Measurements from ENCODE around the gene ABCC6.
"Not testable (repeated sequence)": the region's sequence is repeated elsewhere in the genome, so short reads cannot be mapped to it uniquely, and the experiment has no call there.

Gene ABCC6

DNA sequence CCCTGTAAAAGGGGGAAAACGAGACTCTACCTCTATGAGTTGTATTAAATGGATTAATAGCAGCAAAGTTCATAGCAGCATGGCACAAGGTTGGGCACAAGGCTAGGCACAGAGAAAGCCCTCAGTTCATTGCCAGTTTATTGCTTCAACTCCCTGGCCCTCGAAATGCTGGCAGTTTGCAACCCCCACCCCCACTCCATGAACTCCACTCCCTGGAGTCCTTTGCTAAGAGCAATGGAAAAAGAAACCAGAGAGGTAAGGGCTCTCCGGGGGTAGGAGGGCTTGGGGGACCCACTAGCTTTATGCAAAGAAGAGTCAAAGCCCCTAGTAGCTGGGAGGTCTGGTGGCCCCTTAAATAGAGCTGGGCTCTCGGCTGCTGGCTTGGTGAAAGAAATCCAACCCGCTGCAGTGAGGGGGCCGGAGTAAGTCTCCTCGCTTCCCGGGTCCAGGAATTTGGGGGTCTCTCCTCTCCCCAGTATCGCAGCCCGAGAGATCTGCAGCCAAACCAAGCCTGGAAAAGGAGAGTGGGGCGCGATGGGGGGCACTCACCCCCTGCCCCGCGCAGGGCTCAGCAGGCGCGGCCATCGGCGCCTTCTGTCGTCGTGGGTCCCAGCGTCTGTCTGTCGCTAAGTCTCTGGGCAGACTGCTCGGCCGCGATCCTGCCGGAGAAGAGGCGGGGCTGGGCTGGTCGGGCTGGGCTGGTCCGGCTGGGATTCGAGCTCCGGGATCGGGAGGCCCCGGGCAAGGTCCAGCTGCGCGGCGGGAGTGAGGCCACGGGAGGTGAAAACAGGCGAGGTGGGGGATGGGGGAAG, at the start of gene ABCC6:
TSS of gene ABCC6 (minus strand) at position 645 of the 812 bp plus-strand sequence. CDS start at position 585, 60 bp downstream.
- FAIRE-seq, result not testable (repeated sequence)

DNA sequence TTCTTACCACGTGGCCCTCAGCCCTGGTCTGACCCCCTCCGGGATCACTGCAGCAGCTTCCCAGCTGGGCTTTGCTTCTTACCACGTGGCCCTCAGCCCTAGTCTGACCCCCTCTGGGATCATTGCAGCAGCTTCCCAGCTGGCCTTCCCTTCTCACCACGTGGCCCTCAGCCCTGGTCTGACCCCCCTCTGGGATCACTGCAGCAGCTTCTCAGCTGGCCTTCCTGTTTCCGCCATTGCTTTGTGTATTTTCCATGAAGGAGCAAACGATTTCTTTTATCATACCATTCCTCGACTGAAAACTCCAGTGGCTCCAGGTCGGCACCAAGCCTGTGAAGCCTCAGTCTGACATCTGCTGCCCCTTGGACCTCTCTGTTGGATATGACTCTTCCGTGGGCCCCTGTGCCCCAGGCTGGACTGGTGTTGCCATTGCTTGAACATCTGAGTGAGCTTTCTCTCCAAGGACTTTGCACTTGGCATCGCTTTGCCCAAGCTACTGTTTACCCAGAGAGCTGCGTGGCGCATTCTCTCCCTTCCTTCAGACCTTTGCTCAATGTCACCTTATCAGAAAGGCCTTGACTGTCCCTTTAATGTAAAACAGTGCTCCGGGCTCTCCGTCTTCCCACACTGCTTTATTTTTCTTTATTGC, 49.4 kb upstream of the ABCC6 start:
- FAIRE-seq, result not testable (repeated sequence)

DNA sequence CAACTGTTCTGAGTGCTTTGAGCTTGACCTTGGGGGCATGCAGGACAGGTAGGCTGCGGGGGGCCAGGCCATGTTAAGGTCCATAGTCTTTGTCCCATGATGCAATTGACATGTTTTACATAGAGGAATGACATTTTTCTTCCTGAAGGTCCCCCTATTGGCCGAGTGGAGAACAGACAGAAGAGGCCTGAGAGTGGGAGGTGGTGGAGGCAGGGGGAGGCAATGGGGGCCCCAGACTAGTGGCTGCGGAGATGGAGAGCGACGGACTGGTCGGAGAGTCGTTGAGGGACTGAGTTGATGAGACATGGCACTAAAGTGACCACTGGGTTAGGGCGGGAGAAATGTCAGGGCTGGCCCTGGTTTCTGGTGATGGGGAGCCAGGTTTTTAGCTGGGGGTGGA, 48.4 kb upstream of the ABCC6 start:
- not testable (repeated sequence) for FAIRE-seq

DNA sequence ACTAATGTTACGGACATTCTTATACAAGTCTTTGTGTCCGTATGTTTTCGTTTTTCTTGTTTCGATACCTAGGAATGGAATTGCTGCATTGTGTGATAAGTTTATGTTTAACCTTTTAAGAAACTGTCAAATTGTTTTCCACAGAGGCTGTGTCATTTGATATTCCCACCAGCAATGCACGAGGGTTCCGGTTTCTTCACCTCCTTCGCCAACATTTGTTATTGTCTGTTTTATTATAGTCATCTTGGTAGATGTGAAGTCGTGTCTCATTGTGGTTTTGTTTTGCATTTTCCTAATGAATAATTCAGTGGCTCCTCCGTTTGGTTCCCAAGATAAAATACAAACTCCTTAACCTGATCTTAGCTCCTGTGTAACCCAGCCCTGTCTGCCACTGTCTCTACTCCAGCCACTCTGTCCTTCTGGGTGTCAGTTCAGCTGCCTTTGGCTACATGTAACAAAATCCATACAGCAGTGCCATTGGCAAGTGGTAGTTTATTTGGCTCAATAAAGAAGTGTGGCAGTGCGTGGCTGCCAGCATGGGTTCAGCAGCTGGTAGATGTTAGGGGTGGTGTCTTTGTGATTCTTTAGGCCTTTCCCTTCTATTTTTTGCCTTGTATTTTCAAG, 45.0 kb upstream of the ABCC6 start:
- not testable (repeated sequence) for FAIRE-seq

DNA sequence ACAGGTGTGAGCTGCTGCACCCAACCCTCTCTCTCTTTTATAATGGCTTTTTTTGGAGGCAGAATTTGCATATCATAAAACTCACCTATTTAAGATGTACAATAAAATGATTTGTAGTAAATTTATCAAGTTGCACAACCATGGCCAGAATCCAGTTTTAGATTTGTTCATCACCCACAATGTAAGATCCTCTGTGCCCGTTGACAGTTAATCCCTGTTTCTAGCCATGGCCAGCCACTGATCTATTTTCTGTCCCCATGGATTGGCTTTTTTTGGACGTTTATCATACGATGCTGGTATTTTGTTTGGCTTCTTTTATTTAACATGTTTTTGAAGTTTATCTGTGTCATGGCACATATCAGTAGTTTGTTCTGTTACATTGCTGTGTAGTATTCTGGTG, 44.4 kb upstream of the ABCC6 start:
- not testable (repeated sequence) for FAIRE-seq

DNA sequence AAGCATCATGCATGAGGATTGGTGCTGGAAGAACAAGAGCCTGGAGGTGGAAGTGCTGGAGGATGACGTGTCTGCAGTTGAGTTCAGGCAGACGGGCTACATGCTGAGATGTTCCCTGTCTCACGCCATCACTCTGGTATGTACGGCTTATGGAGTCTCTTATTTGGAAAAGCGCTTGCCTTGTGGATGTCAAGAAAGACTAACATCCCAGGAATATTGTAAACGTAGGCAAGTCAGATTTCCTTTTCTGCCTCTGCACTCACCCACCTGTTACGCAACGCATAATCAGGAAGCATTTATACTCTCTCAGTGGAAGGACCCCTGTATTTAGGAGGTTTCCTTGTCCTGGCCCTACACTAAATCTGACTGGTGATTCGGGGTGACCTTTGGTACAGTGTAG, 41.8 kb upstream of the ABCC6 start:
- FAIRE-seq, result not testable (repeated sequence)

DNA sequence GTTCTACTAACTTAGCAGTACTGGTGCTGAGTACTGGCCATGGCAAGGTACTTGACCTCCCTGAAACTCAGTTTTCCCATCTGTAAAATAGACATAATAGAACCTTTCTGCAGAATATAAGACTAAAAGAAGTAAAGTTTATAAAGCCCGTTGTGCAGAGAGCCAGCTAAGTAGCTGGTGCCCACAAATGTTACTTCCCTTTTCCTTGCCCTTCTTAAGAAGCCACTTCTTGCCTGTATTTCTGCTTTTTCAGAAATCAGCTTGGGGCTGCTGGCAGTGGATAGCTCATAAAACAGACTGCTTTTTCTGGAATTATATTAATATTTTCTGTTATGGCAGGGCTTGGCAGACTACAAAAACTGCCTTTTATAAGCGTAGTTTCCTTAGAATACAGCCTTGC, 40.7 kb upstream of the ABCC6 start:
- not testable (repeated sequence) for FAIRE-seq

DNA sequence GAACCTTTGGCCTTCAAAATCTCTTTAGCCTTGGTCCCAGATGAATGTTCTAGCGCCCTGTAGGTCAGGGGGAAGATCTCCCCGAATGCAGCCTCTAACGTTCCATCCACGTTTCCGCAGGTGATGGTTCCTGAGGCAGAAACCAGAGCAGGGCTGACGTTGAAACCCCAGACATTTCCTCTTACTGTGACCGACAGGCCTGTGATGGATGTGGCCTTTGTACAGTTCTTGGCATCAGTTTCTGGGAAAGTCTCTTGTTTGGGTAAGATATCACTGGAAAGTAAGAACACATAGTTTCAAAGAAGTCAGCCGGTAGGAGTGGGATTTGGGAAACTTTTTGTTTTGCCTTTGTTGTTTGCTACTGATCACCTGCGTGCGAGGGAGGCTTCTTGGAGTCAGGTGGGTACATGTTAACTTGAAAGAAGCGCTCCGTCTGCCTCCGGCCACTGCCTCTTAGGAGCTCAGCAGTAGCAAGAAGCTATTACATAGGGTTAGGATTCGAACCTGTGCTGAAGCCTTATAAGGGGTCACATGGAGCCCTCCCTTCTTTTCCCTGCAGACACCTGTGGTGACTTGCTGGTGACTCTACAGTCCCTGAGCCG, 39.8 kb upstream of the ABCC6 start:
- not testable (repeated sequence) for FAIRE-seq

DNA sequence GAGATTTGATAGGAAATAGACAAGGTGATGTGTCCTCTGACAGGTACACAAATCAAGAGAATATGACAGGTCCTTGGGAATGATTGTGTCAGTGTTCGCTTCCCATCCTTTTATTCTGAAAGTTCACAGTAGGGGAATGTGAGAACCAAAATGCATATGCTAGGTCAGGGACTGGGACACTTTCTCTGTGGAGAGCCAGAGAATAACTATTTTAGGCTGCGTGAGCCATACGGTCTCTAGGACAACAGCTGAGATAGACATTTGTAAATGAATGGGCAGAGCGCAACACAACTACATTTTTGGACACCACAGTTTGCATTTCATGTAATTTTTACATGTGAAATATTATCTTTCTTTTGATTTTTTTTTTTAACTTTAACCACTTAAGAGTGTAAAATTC, 36.7 kb upstream of the ABCC6 start:
- not testable (repeated sequence) for FAIRE-seq

DNA sequence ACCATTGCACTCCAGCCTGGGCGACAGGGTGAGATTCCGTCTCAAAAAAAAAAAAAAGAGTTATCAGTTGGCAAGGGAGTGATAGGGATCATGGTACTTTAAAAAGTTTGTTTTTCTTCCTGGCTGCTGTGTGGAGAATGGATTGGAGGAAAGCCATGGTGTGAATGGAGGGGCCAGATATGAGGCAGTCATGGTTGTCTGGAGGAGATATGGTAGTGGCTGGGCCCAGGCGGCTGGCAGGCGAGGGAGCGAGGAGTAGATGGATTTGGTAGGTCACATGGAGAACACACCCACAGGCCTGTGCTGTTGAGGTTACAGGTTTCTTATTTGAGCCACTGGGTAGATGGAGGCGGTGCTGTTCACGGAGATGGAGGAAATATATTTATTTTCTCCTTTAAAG, 35.5 kb upstream of the ABCC6 start:
- not testable (repeated sequence) for FAIRE-seq

DNA sequence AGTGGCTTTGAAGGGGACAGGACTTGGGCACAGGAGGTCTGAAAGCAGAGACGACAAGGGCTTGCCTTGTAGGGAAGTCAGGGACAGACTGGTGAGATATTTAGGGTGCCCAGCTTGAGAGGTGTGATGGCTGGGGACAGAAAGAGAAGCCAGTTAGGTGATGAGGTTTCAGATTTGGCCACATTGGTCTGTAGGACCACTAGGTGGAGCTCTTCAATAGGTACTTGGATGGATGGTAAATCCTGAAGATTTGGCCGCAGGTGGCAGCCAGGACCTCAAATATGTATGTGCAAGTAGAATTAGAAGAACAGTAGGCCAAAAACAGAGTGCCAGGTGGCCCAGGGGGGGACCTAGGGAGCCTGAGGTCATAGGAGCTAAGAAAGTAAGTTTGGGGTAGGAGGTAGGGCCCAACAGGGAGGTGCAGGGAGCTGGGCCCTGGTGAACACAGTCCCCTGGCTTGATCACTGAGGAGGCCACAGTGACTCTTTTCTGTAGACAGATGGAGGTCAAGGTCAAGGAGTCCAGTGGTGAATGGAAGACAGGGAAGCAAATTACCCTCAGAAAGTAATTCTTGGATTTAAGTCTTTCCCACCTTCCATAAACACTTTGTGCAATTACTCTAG, 34.1 kb upstream of the ABCC6 start:
- not testable (repeated sequence) for FAIRE-seq

DNA sequence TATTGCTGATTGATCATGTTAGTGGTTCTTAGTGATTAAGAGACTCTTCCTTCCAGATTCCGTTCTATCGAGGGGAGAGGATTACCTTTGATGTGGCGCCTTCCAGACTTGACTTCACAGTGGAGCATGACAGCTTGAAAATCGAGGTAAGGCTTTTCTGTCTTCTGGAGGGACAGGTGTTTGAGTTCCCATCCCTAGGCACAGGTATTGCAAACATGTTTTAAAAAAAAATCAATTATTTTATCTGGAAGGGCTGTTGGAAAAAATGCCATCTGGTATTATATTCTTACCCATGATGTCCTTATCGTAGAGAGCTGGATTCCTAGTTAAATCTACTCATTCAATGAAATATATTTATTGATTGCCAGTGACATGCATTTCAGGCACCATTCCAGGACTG, 29.1 kb upstream of the ABCC6 start:
- FAIRE-seq, result not testable (repeated sequence)

DNA sequence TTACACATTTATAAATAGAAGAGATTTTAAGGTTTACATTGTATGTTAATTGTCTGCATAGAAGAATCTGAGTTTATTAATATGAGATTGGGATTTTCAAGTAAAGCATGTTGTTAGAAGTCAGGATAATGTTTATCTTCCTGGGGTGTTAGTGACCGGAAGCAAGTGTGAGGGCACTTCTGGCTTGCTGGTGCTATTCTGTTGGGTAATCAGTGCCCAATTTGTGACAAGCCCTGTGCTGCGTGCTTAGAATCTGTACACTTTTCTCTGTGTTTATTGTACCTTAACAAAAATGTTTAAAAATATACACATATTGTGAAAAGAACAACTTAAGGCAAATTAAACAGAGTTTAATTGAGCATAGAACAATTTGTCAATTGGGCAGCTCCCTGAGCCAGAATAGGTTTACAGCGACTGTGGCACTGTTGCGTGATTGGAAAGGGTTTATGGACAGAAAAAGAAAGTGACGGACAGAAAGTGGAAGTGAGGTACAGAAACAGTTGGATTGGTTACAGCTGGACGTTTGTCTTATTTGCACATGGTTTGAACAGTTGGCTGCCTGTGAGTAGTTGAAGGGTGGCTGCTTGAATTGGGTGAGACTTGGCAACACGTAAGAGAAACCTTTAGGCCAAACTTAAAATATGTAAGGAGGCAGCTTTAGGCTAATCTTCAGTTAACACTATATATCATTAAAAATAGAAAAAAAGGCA, 26.5 kb upstream of the ABCC6 start:
- not testable (repeated sequence) for FAIRE-seq

DNA sequence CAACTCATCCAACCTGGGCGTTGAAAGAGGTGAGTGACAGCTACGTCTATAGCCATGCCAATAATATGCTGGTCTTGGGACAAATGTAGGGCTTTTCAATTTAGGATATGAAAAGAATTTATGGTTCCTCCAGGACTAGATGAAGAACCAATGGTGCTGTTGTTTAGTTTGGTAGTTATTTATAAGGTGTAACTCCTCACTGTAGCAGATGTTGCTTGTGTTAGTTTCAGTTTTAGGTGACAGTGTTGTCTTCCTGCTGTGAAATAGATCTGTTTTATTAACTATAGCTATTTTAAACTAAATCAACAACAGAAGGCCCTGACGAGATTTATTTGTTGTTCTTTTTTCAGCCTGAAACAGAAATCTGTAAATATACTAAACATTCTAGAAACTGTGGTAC, 24.1 kb upstream of the ABCC6 start:
- not testable (repeated sequence) for FAIRE-seq

DNA sequence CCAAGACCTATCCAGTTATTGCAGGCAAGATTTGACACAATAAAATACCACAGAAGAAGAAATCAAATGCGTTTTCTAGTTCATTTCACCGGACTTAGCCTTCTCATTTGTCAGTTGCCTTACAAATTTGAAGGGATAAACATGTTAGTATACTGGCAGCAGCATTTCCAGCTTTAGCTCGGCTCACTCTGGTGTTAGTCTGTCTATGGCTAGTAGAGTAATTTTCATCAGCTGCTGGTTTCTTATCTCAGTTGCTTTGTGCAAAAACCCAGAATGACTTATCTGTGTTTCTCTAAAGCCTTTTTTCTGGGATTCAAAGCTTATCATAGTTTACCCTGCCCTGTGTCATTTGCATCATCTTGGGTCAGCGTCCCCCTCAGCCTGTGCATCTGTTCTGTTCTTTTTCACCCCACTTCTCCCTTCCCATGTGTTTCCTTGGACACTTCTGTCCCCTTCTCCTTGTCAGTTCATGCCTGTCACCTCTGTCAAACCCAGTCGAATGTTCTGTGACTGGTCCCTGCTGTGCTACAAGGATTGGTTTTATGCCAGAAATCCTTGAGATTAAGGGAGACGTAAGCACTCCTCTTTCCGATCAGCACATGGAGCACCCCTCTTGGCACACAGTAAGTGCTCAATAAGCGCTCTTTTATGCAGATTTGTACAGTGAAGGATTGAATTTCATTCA, 23.4 kb upstream of the ABCC6 start:
- not testable (repeated sequence) for FAIRE-seq

DNA sequence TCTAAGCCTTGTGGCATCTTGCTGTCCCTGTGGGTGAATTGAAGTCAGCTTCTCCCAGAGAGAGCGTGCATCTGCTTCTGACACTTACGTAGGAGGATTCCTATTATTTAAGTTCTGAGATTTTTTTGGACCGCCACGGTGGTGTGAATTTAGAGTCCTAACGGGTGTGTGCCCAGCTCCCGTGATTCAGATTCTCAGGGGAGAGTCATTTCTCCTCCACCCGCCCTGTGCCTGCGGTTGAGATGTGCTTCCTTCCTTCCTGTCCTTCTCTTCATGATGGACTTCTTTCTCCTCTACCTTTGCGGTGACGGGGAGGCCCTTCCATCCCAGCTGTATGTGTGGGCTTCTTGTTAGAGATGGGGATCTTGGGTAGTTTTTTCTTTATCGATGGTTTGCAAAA, 20.6 kb upstream of the ABCC6 start:
- not testable (repeated sequence) for FAIRE-seq

DNA sequence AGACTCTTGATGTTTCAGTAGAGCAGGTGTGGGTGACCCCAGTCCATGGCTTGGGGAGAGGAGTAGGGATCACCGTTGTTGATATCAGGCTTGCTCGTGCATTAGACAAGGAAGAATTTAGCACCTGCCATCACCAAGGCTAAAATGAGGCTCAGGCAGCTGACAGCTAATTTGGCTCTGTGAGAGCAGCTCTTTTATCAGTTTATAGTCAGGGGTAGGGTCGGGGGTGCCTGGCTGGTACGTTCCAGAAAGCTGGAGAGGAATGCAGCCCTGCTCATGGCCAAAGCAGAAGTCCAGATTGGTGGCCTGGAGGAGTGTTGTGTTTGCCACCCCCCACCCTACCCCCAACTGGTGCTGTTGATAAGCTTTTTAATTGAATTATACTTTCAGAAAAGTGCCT, 17.4 kb upstream of the ABCC6 start:
- not testable (repeated sequence) for FAIRE-seq

DNA sequence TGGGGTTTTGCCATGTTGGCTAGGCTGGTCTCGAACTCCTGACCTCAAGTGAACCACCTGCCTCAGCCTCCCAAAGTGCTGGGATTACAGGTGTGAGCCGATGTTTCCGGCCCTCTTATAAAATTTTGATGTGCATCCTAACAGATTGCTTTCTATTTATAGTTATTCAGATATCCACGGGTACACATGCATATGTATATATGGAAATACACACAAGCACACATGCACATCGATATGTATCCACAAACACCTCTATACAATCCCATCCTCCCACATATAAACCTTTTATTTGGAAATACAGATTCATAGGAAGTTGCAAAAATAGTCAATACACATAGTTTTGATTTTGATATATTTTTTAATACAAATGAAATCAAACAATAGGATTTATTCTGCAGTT, 14.4 kb upstream of the ABCC6 start:
- FAIRE-seq, result not testable (repeated sequence)

DNA sequence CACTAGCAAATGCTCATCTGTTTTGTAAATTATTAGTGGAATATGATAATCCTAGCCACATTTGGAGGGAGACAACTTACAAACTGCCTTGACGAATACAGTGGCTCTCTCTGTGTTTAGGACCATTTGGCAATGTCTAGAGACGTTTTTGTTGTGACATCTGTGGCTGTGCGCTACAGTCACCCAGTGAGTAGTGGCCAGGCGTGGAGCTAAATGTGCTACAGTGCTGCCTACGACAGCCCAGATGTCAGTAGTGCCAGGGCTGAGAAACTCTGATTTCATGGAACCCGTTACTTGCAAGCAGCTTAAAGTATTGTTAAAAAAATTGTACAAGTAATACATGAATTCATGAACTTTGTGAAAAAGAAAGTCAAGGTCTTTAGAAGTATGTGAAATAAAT, 13.8 kb upstream of the ABCC6 start:
- not testable (repeated sequence) for FAIRE-seq

DNA sequence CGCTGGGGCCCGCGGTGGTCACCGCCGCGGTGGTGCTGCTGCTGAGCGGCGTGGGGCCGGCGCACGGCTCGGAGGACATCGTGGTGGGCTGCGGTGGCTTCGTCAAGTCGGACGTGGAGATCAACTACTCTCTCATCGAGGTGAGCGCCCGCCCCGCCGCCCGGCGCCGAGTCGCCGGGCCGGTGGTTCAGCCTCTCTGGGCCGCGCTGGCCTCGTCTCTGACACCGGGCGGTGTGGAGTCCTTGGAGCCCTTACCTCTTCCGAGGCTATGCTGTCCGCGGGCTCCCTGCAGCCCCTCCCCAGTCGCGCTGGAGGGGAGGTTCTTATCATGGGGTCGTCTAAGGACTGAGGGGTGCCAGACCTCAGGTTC, 9.4 kb upstream of the ABCC6 start:
- FAIRE-seq, result not testable (repeated sequence)

DNA sequence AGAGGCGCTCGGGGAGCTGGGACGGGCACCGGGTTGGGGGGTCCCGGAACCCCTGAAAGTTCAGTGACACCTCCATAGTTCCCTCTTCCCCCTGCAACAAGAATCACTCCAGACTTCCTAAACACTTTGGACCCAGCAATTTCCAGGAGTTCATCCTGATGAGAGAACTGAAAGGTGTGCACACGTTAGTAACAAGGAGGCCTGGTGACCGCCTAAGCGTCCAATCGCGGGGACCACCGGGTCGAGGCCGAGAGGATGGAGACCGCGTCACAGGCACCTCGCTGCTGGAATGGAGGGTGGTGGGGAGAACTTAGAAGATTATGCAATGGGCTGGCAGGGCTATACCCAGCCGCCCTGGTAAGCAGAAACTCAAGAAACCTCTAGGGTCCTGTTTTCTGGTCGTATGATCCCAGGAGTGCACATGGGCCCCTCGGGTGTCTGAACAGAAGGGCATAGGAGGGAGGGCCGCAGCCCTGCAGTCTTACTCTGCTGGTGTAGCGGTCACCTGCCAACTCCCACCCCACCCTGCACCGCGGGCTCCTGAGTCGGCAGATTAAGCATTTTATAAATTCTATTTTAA, 458 bp upstream of the ABCC6 start:
- FAIRE-seq, result not testable (repeated sequence)

All from colon (tissue), 2 donors.